Heart right ventricle (tissue), 16 donors: ENCODE data around the gene L3MBTL4. TPM values are rescaled to one million over a fixed set of nuclear protein-coding genes. Genes with fewer than 3 reads are reported as not detected.

Experiments used
- ATAC-seq, 8 donors: fragments of 200-7000 bp; cut with Tn5 transposase; one replicate each; pipeline ENCODE4 v1.9.1; 2020; ENCODE audit warnings: mild to moderate bottlenecking in 8 of 8, moderate library complexity in 8 of 8, moderate number of reproducible peaks in 1 of 8
- DNase-seq, 2 donors: peaks; one replicate each; pipeline ENCODE4 v3.0.0-alpha.2; 2020
- H3K27ac ChIP-seq, 10 donors: fragments of 200-600 bp; sonication (generic) in 2 of 10; one replicate each; pipeline versions ENCODE4 v1.5.0 to v1.8.0; 2020 to 2022; ENCODE audit warnings: mild to moderate bottlenecking in 3 of 10
- H3K27me3 ChIP-seq, 7 donors: fragments of 200-600 bp; one replicate each; pipeline ENCODE4 v1.8.0; 2021 to 2022; ENCODE audit warnings: mild to moderate bottlenecking in 2 of 7
- H3K36me3 ChIP-seq, 9 donors: fragments of 200-600 bp; sonication (generic) in 1 of 9; one replicate each; pipeline versions ENCODE4 v1.5.0 to v1.8.0; 2020 to 2022; ENCODE audit warnings: mild to moderate bottlenecking in 2 of 9
- H3K4me1 ChIP-seq, 9 donors: fragments of 200-600 bp; sonication (generic) in 1 of 9; one replicate each; pipeline versions ENCODE4 v1.5.0 to v1.8.0; 2020 to 2022; ENCODE audit warnings: mild to moderate bottlenecking in 4 of 9
- H3K4me3 ChIP-seq, 10 donors: fragments of 200-600 bp; sonication (generic) in 2 of 10; one replicate each; pipeline versions ENCODE4 v1.5.0 to v1.8.0; 2020 to 2022; ENCODE audit warnings: mild to moderate bottlenecking in 7 of 10, moderate library complexity in 2 of 10
- H3K9me3 ChIP-seq, 11 donors: fragments of 200-600 bp in 10 of 11; sonication (generic) in 2 of 11; one replicate each; pipeline versions ENCODE4 v1.5.0 to v1.8.0; 2013 to 2022; ENCODE audit warnings: mild to moderate bottlenecking in 2 of 11, control low read depth in 1 of 11, moderate library complexity in 1 of 11
- WGBS, 2 donors: extraction: QIAGEN DNeasy Blood & Tissue Kit; methylation state at CpG; one replicate each; pipeline ENCODE4 v1.1.7; 2013; ENCODE audit warnings: inconsistent platforms in 1 of 2; 5-methylcytosine and 5-hydroxymethylcytosine counted together
- intact Hi-C, 10 donors: fragments of 100-400 bp; cut with DNase I; formaldehyde crosslinking; loops; one replicate each; pipeline versions ENCODE4 v1.11.1 to v1.14.2; 2022
- polyA plus RNA-seq, 2 donors: library from polyadenylated mRNA; stranded (reverse); fragments of 200-250 nt; gene quantifications; one replicate each; pipeline ENCODE4 v1.2.3, GENCODE V29; 2013
- total RNA-seq, 10 donors: library from RNA; stranded (reverse); fragmentation: NEBNext Ultra II Directional in 3 of 10; extraction: Animal tissue kit (Norgen Biotek cat#: 25700) in 3 of 10; gene quantifications; one replicate each; pipeline versions ENCODE4 v1.2.1 to v1.2.4, GENCODE V29; 2021 to 2023
- TF ChIP-seq, protein P1 (sequence below), 9 donors: fragments of 200-600 bp; sonication (generic) in 2 of 9; IDR thresholded peaks; one replicate each; pipeline versions ENCODE4 v1.5.0 to v1.8.0; 2021 to 2022; ENCODE audit warnings: antibody characterized with exemption in 9 of 9, mild to moderate bottlenecking in 5 of 9, moderate library complexity in 1 of 9
- donor health status: Arrhythmogenic right ventricular cardiomyopathy.
- donor health status: ischemic (EF 13 %, LVEDD 7.1; RV severe dilation, severe dysfunction).
- donor health status: healthy with polysubstance abuse.
- donor health status: DM: no; HTN: yes; CAD: no.
- donor health status: DM: no; HTN: no; CAD: no.
- donor health status: ischemic (EF 25% LVEDD 6.9; RV normal size, moderate dysfunction).
- donor health status: ischemic (EF 25% LVEDD 5.7; RV mildly dilated, moderate dysfunction).
- donor health status: healthy.
- donor health status: DM: yes; HTN: yes; CAD: no.
- donor health status: Ischemic cardiomyopathy.
- donor health status: ischemic (EF 35%, LVEDD 5.7; RV mildly dilated, moderate dysfunction).
- donor health status: nonischemic (EF 11% LVEDD 7.7; RV severe dilation, severe dysfunction).
- donor health status: DM: yes; HTN: yes; CAD: no.
- donor health status: PGD.
- donor health status: ischemic (EF 29% LVEDD 5.4; RV normal size, mild dysfunction).
- donor health status: nonischemic (EF 23%, LVEDD 6.1; RV moderate dilation, normal function).

L3MBTL4 gene
- total and polyA plus RNA-seq, 12 donors = 0.54 to 3.2 (median 1.3) TPM

DNA sequence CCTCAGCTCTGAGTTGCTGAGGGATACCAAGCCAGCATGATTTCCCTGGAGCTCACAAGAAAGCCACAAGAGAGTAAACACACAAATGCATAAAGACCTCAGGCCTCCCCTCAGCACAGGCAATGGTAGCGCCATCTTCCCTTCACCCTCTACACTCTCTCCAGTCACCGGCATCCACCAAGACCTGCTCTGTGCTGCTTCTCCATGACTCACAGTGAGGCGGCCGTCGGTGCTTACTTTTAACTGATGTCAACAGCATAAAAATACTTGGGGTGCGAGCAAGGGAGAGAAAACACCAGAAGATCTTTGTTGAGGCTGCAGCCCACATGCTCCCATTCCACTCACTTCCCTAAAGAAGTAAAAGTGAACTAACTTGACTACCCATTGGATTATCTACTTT is 46.7 kb downstream of the L3MBTL4 start:
- TF ChIP-seq, protein P1, sequence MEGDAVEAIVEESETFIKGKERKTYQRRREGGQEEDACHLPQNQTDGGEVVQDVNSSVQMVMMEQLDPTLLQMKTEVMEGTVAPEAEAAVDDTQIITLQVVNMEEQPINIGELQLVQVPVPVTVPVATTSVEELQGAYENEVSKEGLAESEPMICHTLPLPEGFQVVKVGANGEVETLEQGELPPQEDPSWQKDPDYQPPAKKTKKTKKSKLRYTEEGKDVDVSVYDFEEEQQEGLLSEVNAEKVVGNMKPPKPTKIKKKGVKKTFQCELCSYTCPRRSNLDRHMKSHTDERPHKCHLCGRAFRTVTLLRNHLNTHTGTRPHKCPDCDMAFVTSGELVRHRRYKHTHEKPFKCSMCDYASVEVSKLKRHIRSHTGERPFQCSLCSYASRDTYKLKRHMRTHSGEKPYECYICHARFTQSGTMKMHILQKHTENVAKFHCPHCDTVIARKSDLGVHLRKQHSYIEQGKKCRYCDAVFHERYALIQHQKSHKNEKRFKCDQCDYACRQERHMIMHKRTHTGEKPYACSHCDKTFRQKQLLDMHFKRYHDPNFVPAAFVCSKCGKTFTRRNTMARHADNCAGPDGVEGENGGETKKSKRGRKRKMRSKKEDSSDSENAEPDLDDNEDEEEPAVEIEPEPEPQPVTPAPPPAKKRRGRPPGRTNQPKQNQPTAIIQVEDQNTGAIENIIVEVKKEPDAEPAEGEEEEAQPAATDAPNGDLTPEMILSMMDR (IDR thresholded peaks at IDR 0.05) = no peak
- no peak for ATAC-seq
- DNase-seq = no peak
- intact Hi-C loops = no loop called here
- 95 to 98% methylated on average over 6 of the region's 6 CpGs for WGBS, 2 donors
- Histone ChIP-seq H3K36me3 (no peaks in the 10 kb centered on the region), H3K27me3 (no peaks in the 10 kb centered on the region), H3K27ac (no peak overlapping the region), H3K4me3 (no peak overlapping the region), H3K4me1 (peaks cover 0 to 9% (median 0%) of the 10 kb centered on the region in 9 donors), H3K9me3 (peaks cover 0 to 9% (median 0%) of the 10 kb centered on the region in 11 donors)

DNA sequence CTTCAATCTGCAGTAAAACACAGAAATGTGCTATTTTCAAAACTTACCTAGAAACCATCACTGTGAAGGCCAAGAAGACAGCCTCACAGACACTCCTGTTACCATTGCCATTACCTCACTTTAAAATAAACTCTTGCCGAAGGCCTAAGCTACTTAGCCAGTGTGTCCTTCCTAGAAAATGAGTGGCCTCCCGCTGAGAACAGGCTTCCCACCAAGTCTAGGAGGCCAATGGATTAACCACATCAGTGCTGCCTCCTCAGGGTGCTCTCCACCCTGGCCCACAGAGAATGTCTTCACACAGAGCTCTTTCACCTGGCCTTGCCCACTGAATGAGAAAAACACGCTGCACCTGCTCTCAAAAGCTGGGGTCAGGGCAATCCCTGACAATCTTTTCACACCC is 47.5 kb downstream of the L3MBTL4 start:
- 75 to 78% methylated on average over 3 of the region's 3 CpGs for WGBS, 2 donors

DNA sequence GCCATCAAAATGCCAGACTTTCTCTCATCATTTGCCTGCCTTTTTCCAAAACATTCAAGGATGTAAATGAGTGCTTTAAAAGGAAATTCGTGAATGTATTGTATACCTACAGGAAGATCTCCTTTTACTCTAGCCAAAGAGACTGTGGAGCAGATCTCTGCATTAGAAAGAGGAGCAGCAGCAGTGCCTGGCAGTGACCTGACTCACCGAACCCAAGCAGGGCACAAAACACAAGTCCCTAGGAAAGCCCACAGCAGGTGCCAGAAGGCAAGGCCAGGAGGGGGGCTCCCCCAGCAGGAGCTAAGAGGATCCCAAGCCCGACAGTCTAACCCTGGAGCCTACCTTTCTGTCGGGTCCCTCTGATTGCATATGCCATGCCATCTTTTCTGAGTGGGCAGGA is 47.9 kb downstream of the L3MBTL4 start:
- peaks cover 0 to 9% (median 0%) of the 10 kb centered on the region in 9 donors for H3K4me1 ChIP-seq
- TF ChIP-seq, protein P1 (IDR thresholded peaks at IDR 0.05) = no peak
- no peak overlapping the region for H3K4me3 ChIP-seq
- no peaks in the 10 kb centered on the region for H3K36me3 ChIP-seq
- no peaks in the 10 kb centered on the region for H3K27me3 ChIP-seq
- no peak overlapping the region for H3K27ac ChIP-seq
- WGBS, 2 donors = 55 to 69% methylated on average over 4 of the region's 4 CpGs
- DNase-seq = no peak
- no peak for ATAC-seq
- peaks cover 0 to 4% (median 0%) of the 10 kb centered on the region in 11 donors for H3K9me3 ChIP-seq
- intact Hi-C loops = no loop called here

More for the DNA sequence above, 47.5 kb downstream of the L3MBTL4 start:
- Histone ChIP-seq H3K36me3 (no peaks in the 10 kb centered on the region), H3K4me1 (peaks cover 0 to 9% (median 0%) of the 10 kb centered on the region in 9 donors), H3K27ac (no peak overlapping the region), H3K9me3 (peaks cover 0 to 6% (median 0%) of the 10 kb centered on the region in 11 donors), H3K4me3 (no peak overlapping the region), H3K27me3 (no peaks in the 10 kb centered on the region)
- DNase-seq (no peak), ATAC-seq (no peak)
- TF ChIP-seq, protein P1 (IDR thresholded peaks at IDR 0.05) = no peak
- intact Hi-C loops = no loop called here

DNA sequence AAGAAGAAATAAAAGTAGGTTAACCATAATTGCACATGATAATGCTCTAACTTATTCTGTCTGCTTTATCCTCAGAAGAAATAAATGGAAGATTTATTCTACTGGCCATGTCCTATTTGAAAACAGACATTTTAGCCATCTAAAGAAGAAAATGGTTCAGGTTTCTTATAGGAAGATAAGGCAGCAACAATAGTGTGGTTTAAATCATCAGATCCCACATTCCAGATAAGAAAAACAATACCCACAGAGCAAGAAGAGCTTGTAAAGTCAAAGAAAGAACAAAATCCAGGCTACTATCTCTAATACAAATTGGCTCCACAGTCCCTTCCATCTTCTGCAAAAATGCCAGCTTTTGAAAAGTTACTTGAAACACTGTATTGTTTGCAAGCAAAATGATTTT is 49.3 kb downstream of the L3MBTL4 start:
- DNase-seq (no peak), ATAC-seq (no peak)
- no peaks in the 10 kb centered on the region for H3K9me3 ChIP-seq
- peaks cover 0 to 4% (median 0%) of the 10 kb centered on the region in 9 donors for H3K4me1 ChIP-seq
- H3K4me3 ChIP-seq = no peak overlapping the region
- H3K27me3 ChIP-seq = no peaks in the 10 kb centered on the region
- no peak overlapping the region for H3K27ac ChIP-seq
- TF ChIP-seq, protein P1 (IDR thresholded peaks at IDR 0.05) = no peak
- H3K36me3 ChIP-seq = no peaks in the 10 kb centered on the region
- intact Hi-C loops = no loop called here
